Muscle layer of colon (tissue), 2 donors: ENCODE data around the gene GPC3.

Source experiments
- H3K27ac ChIP-seq: one replicate; pipeline ENCODE4 v1.7.0; 2013; ENCODE audit warnings: low read depth, mild to moderate bottlenecking, low read length, moderate library complexity
- H3K27me3 ChIP-seq, 2 donors: one replicate each; pipeline ENCODE4 v1.7.0; 2013; ENCODE audit warnings: low read length in 2 of 2, mild to moderate bottlenecking in 2 of 2; ENCODE audit not compliant: insufficient read depth in 2 of 2, control insufficient read depth in 1 of 2
- H3K36me3 ChIP-seq: one replicate; pipeline ENCODE4 v1.7.0; 2013; ENCODE audit warnings: mild to moderate bottlenecking, low read length; ENCODE audit not compliant: insufficient read depth
- H3K4me1 ChIP-seq: one replicate; pipeline ENCODE4 v1.7.0; 2013; ENCODE audit warnings: mild to moderate bottlenecking, low read length; ENCODE audit not compliant: insufficient read depth
- H3K4me3 ChIP-seq, 2 donors: one replicate each; pipeline ENCODE4 v1.7.0; 2013; ENCODE audit warnings: low read length in 2 of 2, low read depth in 1 of 2, mild to moderate bottlenecking in 1 of 2, moderate library complexity in 1 of 2
- H3K9ac ChIP-seq: one replicate; pipeline ENCODE4 v1.7.0; 2013; ENCODE audit warnings: low read length
- H3K9me3 ChIP-seq: one replicate; pipeline ENCODE4 v1.7.0; 2013; ENCODE audit warnings: mild to moderate bottlenecking, low read length
- donor health status: abdominal sarcoma.
- donor health status: Adenocarcinoma of cecum.

GPC3 gene

GRCh38 chrX:133850399-133850798, 135.0 kb downstream of the GPC3 start:
- no peaks in the 10 kb centered on the region for H3K27me3 ChIP-seq
- H3K36me3 ChIP-seq: no peaks in the 10 kb centered on the region

GRCh38 chrX:133849676-133850075, 135.7 kb downstream of the GPC3 start:
- Histone ChIP-seq H3K9me3 (no peaks in the 10 kb centered on the region), H3K36me3 (no peaks in the 10 kb centered on the region), H3K27ac (no peak overlapping the region), H3K9ac (no peak overlapping the region), H3K4me3 (no peak overlapping the region), H3K4me1 (no peaks in the 10 kb centered on the region), H3K27me3 (no peaks in the 10 kb centered on the region)

More at GRCh38 chrX:133850399-133850798, 135.0 kb downstream of the GPC3 start:
- H3K9me3 ChIP-seq: no peaks in the 10 kb centered on the region
- H3K27ac ChIP-seq: no peak overlapping the region
- H3K4me3 ChIP-seq: no peak overlapping the region
- no peaks in the 10 kb centered on the region for H3K4me1 ChIP-seq
- no peak overlapping the region for H3K9ac ChIP-seq

- no peaks in the 10 kb centered on the region for H3K4me1 ChIP-seq
- H3K27ac ChIP-seq: no peak overlapping the region
- no peaks in the 10 kb centered on the region for H3K27me3 ChIP-seq
- H3K9me3 ChIP-seq: no peaks in the 10 kb centered on the region
- H3K9ac ChIP-seq: no peak overlapping the region
- no peaks in the 10 kb centered on the region for H3K36me3 ChIP-seq
- no peak overlapping the region for H3K4me3 ChIP-seq
Measured at GRCh38 chrX:133847340-133847994, 137.9 kb downstream of the GPC3 start.

- H3K36me3 ChIP-seq: no peaks in the 10 kb centered on the region
- H3K9me3 ChIP-seq: no peaks in the 10 kb centered on the region
- no peak overlapping the region for H3K27ac ChIP-seq
- H3K9ac ChIP-seq: no peak overlapping the region
- H3K4me3 ChIP-seq: no peak overlapping the region
- no peaks in the 10 kb centered on the region for H3K27me3 ChIP-seq
- no peaks in the 10 kb centered on the region for H3K4me1 ChIP-seq
Measured at GRCh38 chrX:133846311-133846710, 139.1 kb downstream of the GPC3 start.

GRCh38 chrX:133840415-133840814, 145.0 kb downstream of the GPC3 start:
- Histone ChIP-seq H3K9me3 (no peaks in the 10 kb centered on the region), H3K36me3 (no peaks in the 10 kb centered on the region), H3K4me3 (no peak overlapping the region), H3K9ac (no peak overlapping the region), H3K4me1 (no peaks in the 10 kb centered on the region), H3K27ac (no peak overlapping the region), H3K27me3 (no peaks in the 10 kb centered on the region)

GRCh38 chrX:133838761-133839676, 146.4 kb downstream of the GPC3 start:
- no peak overlapping the region for H3K4me3 ChIP-seq
- H3K4me1 ChIP-seq: no peaks in the 10 kb centered on the region
- H3K27me3 ChIP-seq: no peaks in the 10 kb centered on the region
- H3K36me3 ChIP-seq: no peaks in the 10 kb centered on the region
- H3K9me3 ChIP-seq: no peaks in the 10 kb centered on the region
- H3K9ac ChIP-seq: no peak overlapping the region
- H3K27ac ChIP-seq: no peak overlapping the region

- no peaks in the 10 kb centered on the region for H3K36me3 ChIP-seq
- H3K4me1 ChIP-seq: no peaks in the 10 kb centered on the region
- no peak overlapping the region for H3K9ac ChIP-seq
- H3K27ac ChIP-seq: no peak overlapping the region
- H3K27me3 ChIP-seq: no peaks in the 10 kb centered on the region
- no peaks in the 10 kb centered on the region for H3K9me3 ChIP-seq
- H3K4me3 ChIP-seq: no peak overlapping the region
Measured at GRCh38 chrX:133837091-133837490, 148.3 kb downstream of the GPC3 start.

GRCh38 chrX:133836561-133836960, 148.8 kb downstream of the GPC3 start:
- Histone ChIP-seq H3K9ac (no peak overlapping the region), H3K36me3 (no peaks in the 10 kb centered on the region), H3K9me3 (no peaks in the 10 kb centered on the region), H3K27ac (no peak overlapping the region), H3K4me3 (no peak overlapping the region), H3K4me1 (no peaks in the 10 kb centered on the region), H3K27me3 (no peaks in the 10 kb centered on the region)

- Histone ChIP-seq H3K27ac (no peak overlapping the region), H3K4me1 (no peaks in the 10 kb centered on the region), H3K27me3 (no peaks in the 10 kb centered on the region), H3K4me3 (no peak overlapping the region), H3K36me3 (no peaks in the 10 kb centered on the region), H3K9ac (no peak overlapping the region), H3K9me3 (no peaks in the 10 kb centered on the region)
Measured at GRCh38 chrX:133834771-133835170, 150.6 kb downstream of the GPC3 start.

GRCh38 chrX:133819546-133819945, 165.8 kb downstream of the GPC3 start:
- Histone ChIP-seq H3K4me3 (no peak overlapping the region), H3K27ac (no peak overlapping the region), H3K4me1 (no peaks in the 10 kb centered on the region), H3K9ac (no peak overlapping the region), H3K27me3 (no peaks in the 10 kb centered on the region), H3K36me3 (no peaks in the 10 kb centered on the region), H3K9me3 (no peaks in the 10 kb centered on the region)

- Histone ChIP-seq H3K27ac (no peak overlapping the region), H3K9ac (no peak overlapping the region), H3K9me3 (no peaks in the 10 kb centered on the region), H3K4me3 (no peak overlapping the region), H3K36me3 (no peaks in the 10 kb centered on the region), H3K4me1 (no peaks in the 10 kb centered on the region), H3K27me3 (no peaks in the 10 kb centered on the region)
Measured at GRCh38 chrX:133818019-133818418, 167.4 kb downstream of the GPC3 start.
